Cerebellar cortex (tissue), 1 donor: ENCODE results near the gene WBP2.

Experiments
- DNase-seq: peaks from one replicate; pipeline ENCODE4 v3.0.0-alpha.2; 2015; ENCODE audit warnings: low spot score

Gene WBP2

DNA sequence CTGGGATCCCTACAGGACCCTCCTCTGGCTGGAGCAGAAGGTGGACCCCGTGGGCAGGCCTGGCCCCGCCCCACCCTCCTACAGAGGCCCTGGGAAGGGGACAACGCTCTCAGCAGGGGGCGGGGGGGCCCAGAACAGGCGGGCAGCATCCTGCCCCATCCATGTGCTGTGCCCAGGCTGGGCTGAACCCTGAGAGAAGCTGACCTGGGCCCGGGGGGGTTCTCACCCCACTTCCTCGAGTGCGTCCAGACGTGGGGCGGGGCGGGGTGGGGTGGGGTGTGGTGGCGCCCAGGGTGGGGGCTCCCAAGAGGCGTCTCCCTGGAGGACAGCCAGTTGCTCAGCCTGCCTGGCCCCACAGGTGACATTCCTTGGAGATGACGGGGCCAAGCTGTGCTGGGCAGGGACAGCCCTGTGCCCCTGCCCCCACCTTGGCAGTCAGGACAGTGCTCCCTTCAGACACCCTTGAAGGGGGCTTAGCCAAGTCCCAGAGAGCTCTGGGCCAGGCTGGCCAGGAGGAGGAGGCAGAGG, 10.5 kb downstream of the WBP2 start:
- no peak for DNase-seq

GRCh38 chr17:75843577-75844529, 11.3 kb downstream of the WBP2 start, which contains the start of gene UNC13D:
Gene UNC13D, minus strand, starts transcription at chr17:75844404. Its CDS starts 67 bp downstream, at chr17:75844337.
- no peak for DNase-seq

DNA sequence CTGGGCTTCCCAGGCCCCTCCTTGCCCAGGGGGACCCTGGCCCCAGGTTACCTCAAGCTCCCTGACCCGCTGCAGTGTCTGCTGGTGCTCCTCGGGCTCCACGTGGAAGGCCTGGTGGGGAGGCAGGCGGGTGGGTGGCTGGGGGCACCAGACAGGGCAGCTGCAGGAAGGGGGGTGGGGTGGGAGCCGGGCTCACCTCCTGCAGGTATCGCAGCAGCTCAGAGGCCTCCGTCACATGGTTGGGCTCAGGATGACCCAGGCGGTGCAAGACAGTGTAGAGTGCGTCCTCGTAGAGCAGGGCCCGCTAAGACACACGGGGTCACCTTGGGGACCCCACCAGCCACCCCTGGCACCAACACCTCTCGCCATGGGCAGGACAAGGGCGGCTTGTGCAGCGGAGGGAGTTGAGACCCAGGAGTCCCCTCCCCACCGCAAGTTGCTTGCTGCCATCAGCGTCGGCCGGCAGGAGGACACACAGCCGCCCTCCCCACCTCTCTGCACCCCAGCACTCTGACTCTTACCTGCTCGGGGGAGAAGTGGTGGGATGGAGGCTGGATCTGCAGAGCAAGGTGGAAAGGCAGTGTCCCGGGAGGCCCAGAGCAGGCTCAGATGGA, 12.1 kb downstream of the WBP2 start:
- DNase-seq: no peak

GRCh38 chr17:75842411-75842810, 12.7 kb downstream of the WBP2 start:
- no peak for DNase-seq

GRCh38 chr17:75840799-75841164, 14.4 kb downstream of the WBP2 start:
- no peak for DNase-seq

GRCh38 chr17:75839942-75840798, 15.0 kb downstream of the WBP2 start:
- DNase-seq: no peak

DNA sequence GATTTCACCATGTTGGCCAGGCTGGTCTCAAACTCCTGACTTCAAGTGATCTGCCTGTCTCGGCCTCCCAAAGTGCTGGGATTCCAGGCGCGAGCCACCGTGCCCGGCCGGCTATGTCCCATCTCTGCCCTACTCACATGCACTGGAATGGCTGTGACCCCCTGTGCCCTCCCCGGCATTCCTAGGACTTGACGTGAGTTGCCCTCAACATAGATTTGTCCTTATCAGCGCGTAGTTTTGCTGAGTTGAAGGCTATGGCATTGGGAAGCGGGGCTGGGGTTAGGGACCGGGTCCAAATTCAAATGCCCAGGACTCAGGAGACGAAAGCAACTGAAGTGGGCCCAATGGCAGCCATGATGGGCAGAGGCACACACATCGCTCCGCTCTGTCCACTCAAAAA, 16.7 kb downstream of the WBP2 start:
- no peak for DNase-seq

DNA sequence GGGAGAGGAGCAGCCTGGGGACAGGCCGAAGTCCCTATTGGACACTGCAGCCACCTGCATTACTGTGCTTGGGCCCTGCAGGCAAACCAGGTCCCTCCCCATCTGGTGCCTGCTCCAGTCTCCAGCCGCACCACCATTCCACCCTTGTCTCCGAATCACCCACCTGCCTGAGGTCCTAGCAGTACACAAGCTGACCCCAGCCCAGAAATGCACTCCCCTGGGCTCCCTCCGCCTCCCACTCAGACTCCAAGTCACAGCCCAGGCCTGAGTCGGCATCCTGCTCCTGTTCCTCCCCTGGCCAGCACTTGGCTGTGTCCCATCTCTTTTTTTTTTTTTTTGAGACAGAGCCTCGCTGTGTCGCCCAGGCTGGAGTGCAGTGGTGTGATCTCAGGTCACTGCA, 17.2 kb downstream of the WBP2 start:
- no peak for DNase-seq

- DNase-seq: no peak
Measured at GRCh38 chr17:75836605-75837004, 18.5 kb downstream of the WBP2 start.

- DNase-seq: no peak
Measured at GRCh38 chr17:75835654-75835987, 19.5 kb downstream of the WBP2 start.

DNA sequence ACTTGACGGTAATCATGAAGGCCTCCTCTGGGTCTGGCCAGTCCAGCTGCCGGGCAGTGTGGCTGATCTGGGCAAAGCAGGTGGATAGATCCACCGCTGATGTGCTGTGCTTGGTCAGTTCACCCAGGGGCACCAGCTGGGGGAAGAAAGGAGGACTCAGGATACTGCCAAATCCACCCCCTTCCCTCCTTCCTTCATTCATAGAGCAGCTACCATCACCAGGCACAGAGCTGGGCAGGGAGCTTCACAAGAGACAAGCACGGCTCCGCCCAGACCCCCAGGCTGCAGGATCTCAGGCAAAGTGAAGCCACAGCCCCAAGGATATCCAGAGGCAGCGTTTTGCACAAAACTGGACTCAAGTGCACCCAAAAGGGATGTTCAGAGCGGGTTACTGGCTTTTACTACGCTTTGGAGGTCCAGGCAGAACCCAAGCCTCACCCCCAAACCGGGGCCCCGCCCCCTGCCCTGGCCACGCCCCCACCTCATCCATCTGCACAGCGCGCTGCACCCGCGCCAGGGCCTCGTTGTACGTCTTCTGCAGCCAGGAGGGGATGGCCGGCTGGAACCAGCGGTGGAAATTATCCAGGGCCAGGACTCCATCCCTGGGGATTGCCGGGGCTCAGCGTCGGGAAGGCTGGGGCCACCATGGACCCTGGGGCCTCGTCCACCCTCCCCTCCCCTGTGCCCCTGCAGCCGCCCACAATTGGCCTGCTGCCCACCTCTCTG, 20.0 kb downstream of the WBP2 start:
- peak; percentile 20 for DNase-seq

GRCh38 chr17:75834279-75834920, 20.7 kb downstream of the WBP2 start:
- no peak for DNase-seq

DNA sequence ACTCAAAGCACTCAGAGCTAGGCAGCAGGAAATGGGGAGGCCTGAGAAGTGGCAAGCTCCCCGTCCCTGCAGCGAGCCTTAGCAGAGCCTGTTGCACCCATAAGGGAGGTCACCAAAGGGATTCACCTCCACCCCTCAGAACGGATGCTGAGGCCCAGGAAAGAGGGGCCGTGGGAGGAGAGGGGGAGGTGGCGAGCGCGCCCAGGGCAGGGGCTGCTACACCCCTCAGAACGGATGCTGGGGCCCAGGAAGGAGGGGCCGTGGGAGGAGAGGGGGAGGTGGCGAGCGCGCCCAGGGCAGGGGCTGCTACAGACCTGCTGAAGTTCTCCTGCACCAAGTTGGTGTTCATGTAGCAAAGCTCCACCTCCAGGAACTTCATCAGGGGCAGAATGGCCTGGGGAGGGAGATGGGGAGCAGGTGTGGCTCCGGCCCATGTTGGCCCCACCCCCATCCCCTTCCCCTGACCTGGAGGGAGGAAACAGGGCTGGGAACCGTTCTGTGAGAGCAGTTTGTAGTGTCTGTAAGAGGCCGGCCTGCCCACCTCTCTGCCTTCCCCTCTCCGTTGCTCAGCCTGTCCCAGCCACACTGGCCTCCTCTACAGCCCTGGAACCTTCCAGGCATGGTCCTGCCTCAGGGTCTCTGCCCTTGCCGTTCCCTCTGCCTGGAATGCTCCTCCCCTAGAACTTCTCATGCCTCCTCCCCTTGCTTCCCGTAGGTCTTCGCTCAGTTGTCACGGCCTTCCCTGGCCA, 22.3 kb downstream of the WBP2 start:
- peak; percentile 64 for DNase-seq

DNA sequence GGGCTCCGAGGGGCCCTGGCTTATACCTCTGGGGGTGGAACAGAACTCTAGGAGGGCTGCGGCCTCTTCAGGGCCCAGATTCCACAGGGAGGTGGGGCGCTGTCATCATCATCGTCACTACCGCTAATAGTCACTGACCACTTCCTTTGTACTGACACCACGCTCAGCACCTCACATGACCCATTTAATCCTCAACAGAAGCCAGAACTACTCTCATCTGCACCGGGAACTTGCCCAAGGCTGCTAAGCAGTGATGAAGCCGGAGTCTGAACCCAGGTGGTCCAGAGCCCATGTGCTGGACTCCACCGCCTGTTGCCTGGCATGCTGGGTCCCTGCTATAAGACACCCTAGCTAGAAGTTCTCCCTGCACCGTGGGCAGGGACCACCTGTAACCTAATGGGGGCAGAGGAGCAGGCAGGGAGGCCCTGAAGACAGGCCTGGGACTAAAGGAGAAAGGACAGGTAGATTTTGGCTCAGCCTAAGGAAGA, 22.9 kb downstream of the WBP2 start:
- no peak for DNase-seq

- no peak for DNase-seq
Measured at GRCh38 chr17:75831032-75831571, 24.0 kb downstream of the WBP2 start.

DNA sequence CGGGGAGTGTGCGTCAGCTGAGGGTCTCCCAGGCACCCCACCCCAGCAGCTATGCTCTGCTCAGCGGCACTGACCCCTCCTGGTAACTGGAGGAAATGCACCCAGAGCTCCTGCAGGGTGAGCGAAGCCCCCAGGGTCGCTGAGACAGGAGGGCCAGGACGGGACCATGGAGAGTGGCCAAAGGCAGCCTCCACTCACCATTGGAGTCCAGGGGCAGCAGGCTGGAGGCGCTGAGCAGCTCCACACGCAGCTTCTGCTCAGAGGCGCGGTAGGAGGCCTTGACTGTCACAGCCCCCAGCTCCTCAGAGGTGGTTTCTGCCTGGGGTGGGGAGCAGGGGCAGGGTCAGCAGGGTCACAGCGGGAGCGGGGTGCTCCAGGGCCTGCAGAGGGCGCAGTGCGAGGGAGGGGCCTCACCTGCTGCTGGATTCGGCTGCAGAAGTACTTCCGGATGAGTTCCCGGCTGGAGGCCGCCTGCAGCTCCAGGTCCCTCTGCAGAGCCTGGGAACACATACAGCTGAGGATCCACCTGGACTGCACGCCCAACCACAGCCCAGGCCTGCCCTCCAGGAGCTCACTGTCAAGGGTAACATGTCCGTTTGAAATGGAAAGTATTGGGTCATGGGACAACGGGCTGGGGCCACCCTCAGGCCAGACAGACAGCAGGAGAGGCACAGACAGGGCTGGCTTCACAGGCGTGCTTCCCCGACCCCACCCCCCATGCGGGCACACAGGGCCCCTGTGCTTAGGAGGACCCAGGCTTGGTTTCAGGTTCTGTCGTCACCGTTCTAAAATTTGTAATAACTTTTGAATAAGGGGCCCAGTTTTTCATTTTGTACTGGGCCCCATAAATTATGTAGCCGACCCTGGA, 24.7 kb downstream of the WBP2 start:
- DNase-seq: no peak

- no peak for DNase-seq
Measured at GRCh38 chr17:75829747-75830146, 25.4 kb downstream of the WBP2 start.

DNA sequence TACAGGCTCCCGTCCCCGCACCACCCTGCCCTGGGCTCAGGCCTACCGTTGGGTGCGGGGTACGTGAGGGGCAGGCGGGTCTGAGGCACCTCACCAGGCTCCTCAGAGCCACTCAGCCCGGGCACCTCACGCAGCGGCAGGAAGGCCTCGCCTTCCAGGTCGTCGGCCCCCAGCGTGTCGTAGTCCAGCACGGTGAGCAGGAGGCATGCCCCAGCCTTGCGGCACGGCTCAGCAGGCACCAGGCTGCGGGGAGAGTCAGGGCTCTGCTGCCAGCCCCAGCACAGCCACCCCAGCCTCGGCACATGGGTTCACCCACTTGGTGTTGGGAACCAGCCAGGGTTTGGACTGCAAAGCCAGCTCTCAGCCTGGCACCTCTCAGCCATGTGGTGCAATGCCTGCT, 26.4 kb downstream of the WBP2 start:
- no peak for DNase-seq

GRCh38 chr17:75828076-75828400, 27.1 kb downstream of the WBP2 start:
- DNase-seq: no peak
